WERI-Rb-1 (cell line): ENCODE data around the gene DIO1.

Experiments
- DNase-seq: peaks from one replicate; pipeline ENCODE4 v3.0.0-alpha.2; 2020
- H3K27ac ChIP-seq: fragments of 250-450 bp; sonication (Bioruptor Pico); 2 replicates; pipeline ENCODE4 v1.5.1; 2020; ENCODE audit warnings: mild to moderate bottlenecking, moderate library complexity
- H3K27me3 ChIP-seq: fragments of 250-450 bp; sonication (Bioruptor Pico); 2 replicates; pipeline ENCODE4 v1.5.1; 2021; ENCODE audit warnings: mild to moderate bottlenecking, low read depth, moderate library complexity; ENCODE audit not compliant: insufficient read depth, severe bottlenecking
- H3K36me3 ChIP-seq: fragments of 250-450 bp; sonication (Bioruptor Pico); 2 replicates; pipeline ENCODE4 v1.5.1; 2020; ENCODE audit warnings: mild to moderate bottlenecking, moderate library complexity
- H3K4me3 ChIP-seq: 2 replicates; pipeline ENCODE4 v1.5.1; 2011; ENCODE audit warnings: low read depth, mild to moderate bottlenecking, control low read depth, low read length
- H3K9me3 ChIP-seq: fragments of 250-450 bp; sonication (Bioruptor Pico); 2 replicates; pipeline ENCODE4 v1.5.1; 2021; ENCODE audit warnings: mild to moderate bottlenecking, moderate library complexity; ENCODE audit not compliant: severe bottlenecking
- TF ChIP-seq, protein P1 (sequence below): IDR thresholded peaks from 2 replicates; pipeline ENCODE4 v1.5.1; 2011; ENCODE audit warnings: low read depth, mild to moderate bottlenecking, control low read depth, inconsistent platforms, low read length

DIO1 gene

DNA sequence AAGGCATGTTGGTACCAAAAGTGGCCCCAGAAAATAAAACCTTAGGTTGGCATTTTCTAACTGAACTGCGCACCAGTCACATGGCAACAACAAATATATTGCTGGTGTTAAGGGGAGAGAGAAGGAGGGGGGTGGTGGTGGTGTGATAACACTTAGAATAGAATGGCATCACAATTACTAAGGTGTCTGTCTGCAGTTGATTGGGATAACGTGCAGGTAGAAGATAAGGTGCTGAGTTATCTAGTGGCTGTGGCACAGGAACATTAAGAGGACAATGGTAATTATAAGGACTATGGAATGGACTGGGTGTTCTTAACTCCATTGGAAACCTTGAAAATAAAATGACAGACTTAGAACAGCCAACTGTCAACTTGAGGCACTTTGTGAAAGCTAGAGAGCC is 3.0 kb upstream of the DIO1 start:
- Histone ChIP-seq H3K36me3 (peaks cover 2% of the 10 kb centered on the region; the same call in 1 of the 2 replicates), H3K9me3 (no peaks in the 10 kb centered on the region), H3K27me3 (no peaks in the 10 kb centered on the region), H3K27ac (no peak overlapping the region), H3K4me3 (no peak overlapping the region)
- TF ChIP-seq, protein P1, sequence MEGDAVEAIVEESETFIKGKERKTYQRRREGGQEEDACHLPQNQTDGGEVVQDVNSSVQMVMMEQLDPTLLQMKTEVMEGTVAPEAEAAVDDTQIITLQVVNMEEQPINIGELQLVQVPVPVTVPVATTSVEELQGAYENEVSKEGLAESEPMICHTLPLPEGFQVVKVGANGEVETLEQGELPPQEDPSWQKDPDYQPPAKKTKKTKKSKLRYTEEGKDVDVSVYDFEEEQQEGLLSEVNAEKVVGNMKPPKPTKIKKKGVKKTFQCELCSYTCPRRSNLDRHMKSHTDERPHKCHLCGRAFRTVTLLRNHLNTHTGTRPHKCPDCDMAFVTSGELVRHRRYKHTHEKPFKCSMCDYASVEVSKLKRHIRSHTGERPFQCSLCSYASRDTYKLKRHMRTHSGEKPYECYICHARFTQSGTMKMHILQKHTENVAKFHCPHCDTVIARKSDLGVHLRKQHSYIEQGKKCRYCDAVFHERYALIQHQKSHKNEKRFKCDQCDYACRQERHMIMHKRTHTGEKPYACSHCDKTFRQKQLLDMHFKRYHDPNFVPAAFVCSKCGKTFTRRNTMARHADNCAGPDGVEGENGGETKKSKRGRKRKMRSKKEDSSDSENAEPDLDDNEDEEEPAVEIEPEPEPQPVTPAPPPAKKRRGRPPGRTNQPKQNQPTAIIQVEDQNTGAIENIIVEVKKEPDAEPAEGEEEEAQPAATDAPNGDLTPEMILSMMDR: no peak
- no peak for DNase-seq

DNA sequence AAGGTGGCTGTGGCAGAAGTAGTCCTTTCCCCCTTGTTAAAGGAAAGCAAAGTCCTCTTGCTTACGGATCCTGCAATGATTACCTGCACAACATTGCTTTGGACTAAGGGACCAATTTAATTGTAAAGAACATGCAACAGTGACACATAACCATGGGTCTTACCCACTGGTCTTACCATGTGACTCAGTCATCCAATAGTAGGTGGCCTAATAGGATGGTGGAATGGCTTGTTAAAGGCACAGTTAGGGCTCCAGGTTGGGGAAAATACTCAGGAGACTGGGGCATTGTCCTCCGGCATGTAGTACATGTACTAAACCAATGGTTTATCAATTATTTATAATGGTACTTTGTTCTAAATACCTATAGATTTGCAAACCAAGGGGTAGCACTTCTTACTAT is 2.3 kb upstream of the DIO1 start:
- DNase-seq: no peak
- Histone ChIP-seq H3K4me3 (no peak overlapping the region), H3K9me3 (no peaks in the 10 kb centered on the region), H3K36me3 (peaks cover 2% of the 10 kb centered on the region; the same call in 1 of the 2 replicates), H3K27ac (no peak overlapping the region), H3K27me3 (no peaks in the 10 kb centered on the region)
- TF ChIP-seq, protein P1: no peak

DNA sequence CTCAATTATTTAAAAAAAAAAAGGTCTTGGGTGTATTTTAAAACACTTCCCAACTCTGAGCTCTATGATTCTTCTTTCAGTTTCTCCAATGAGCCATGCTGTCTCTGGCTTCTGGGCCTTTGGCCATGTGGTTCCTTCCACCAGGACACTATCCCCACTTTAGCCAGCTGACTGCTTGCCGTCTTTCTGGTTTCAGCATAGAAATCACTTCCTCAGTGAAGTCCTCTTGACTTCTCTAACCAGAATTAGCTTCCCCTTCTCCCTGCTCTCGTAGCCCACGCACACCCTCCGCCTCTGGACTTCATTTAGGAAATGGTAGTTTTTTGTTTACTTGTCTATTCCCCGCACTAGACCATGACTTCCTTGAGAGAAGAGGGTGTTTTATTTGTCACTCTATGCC is 1.1 kb upstream of the DIO1 start:
- H3K9me3 ChIP-seq: no peaks in the 10 kb centered on the region
- no peak overlapping the region for H3K4me3 ChIP-seq
- no peak overlapping the region for H3K27ac ChIP-seq
- peaks cover 2% of the 10 kb centered on the region; the same call in 1 of the 2 replicates for H3K36me3 ChIP-seq
- no peaks in the 10 kb centered on the region for H3K27me3 ChIP-seq
- TF ChIP-seq, protein P1: no peak
- no peak for DNase-seq

DNA sequence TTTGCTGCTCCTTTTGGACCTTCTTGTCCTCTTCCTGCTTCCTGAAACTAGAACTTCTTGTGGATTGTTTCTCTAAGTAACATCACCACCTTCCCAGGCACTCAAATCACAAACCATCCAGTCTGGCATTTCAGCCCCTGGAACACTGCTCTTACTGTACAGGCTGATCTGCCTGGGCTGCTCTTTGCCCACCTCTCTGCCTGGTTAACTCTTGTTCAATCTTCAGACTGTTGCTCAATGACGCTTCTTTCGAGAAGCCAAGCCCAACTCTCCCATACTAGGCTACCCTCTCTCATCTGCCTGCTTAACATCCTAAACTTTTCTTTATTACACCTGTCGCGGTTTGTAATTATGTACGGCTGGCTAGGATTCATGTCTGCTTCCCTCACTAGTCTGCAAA is 657 bp downstream of the DIO1 start:
- Histone ChIP-seq H3K36me3 (no peaks in the 10 kb centered on the region), H3K4me3 (no peak overlapping the region), H3K9me3 (no peaks in the 10 kb centered on the region), H3K27ac (no peak overlapping the region), H3K27me3 (no peaks in the 10 kb centered on the region)
- TF ChIP-seq, protein P1: no peak
- DNase-seq: no peak

DNA sequence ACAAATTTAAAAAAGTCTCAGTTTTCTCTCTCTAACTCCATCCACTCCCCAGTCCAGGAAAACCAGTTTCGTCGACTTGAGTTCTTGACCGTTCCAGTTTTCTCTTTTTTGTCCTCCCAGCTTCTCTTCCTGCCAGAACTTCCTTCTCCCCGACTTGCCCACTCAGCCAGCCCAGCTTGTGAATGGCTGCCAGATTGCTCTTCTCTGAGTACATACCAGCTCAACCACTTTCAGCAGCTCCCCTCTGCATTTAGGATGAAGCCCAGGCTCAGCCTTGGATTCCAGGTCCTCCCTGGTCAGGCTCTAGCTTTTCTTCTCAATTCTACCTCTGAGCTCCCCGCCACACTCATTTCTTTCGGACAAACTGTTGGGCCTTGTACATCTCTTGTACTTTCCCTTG is 1.4 kb downstream of the DIO1 start:
- no peak for DNase-seq
- no peak overlapping the region for H3K4me3 ChIP-seq
- H3K27me3 ChIP-seq: no peaks in the 10 kb centered on the region
- TF ChIP-seq, protein P1: no peak
- H3K36me3 ChIP-seq: no peaks in the 10 kb centered on the region
- no peak overlapping the region for H3K27ac ChIP-seq
- no peaks in the 10 kb centered on the region for H3K9me3 ChIP-seq

DNA sequence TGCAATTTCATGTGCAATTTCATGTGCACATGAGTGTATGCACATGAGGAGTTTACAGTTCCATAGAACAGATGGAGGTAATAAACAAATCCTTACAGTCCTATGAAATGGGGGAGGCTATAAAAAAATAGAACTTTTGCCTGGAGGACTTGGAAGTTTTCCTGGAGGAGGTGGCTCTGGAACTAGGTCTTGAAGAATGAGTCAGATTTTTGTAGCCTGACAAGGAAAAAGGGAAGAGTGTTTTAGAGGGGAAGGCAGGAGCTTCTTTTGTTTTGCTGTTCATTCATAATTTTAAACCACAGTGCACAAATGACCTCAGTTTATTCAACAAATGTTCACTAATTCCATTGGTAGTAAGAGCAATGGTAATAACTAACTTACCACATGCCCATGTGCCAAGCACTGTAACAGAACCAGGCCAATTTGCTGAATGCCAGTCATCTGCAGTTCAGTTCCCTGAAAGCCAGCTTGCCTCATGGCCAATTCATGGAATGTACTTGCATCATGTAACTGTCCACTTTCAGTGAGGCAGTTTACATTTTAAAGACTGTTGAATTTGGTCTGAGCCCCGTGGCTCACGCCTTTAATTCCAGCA is 2.7 kb downstream of the DIO1 start:
- Histone ChIP-seq H3K36me3 (no peaks in the 10 kb centered on the region), H3K9me3 (no peaks in the 10 kb centered on the region), H3K4me3 (no peak overlapping the region), H3K27me3 (no peaks in the 10 kb centered on the region), H3K27ac (no peak overlapping the region)
- TF ChIP-seq, protein P1: no peak
- DNase-seq: no peak
